Calu3 (cell line): ENCODE measurements around the gene WDR37. TPM values are rescaled to one million over a fixed set of nuclear protein-coding genes. Genes with fewer than 3 reads are reported as not detected.
"Not testable (repeated sequence)": the region's sequence is repeated elsewhere in the genome, so short reads cannot be mapped to it uniquely, and the experiment has no call there.

Experiments
- BruUV-seq: library from RNA; stranded (reverse); fragments of 400-500 nt; replicated peaks from 2 replicates; lab custom pipeline; 2021; lab: Mats Ljungman, UMichigan
- CTCF ChIA-PET: fragments of 300-600 bp; sonication (Branson Sonifier 250); formaldehyde crosslinking; loops from one replicate; lab custom pipeline; 2022; ENCODE audit warnings: antibody characterized with exemption; lab: Charles Lee
- DNase-seq: peaks from one replicate; pipeline ENCODE4 v3.0.0; 2022
- H3K27ac Mint-ChIP-seq: one replicate; pipeline ENCODE4 v1.8.0; 2022; ENCODE audit warnings: mixed read lengths; ENCODE audit not compliant: unreplicated experiment
- H3K27me3 Mint-ChIP-seq: one replicate; pipeline ENCODE4 v1.8.0; 2022; ENCODE audit warnings: mixed read lengths; ENCODE audit not compliant: unreplicated experiment
- H3K36me3 Mint-ChIP-seq: one replicate; pipeline ENCODE4 v1.8.0; 2022; ENCODE audit warnings: mild to moderate bottlenecking, moderate library complexity, mixed read lengths; ENCODE audit not compliant: insufficient read depth, unreplicated experiment
- H3K4me1 Mint-ChIP-seq: one replicate; pipeline ENCODE4 v1.8.0; 2022; ENCODE audit warnings: mild to moderate bottlenecking, low read depth, mixed read lengths; ENCODE audit not compliant: unreplicated experiment
- H3K4me3 Mint-ChIP-seq: one replicate; pipeline ENCODE4 v1.8.0; 2022; ENCODE audit warnings: mild to moderate bottlenecking, low read depth, moderate library complexity, mixed read lengths; ENCODE audit not compliant: unreplicated experiment
- H3K9me3 Mint-ChIP-seq: one replicate; pipeline ENCODE4 v1.8.0; 2022; ENCODE audit warnings: low read depth, mixed read lengths; ENCODE audit not compliant: unreplicated experiment
- intact Hi-C: fragments of 100-400 bp; cut with micrococcal nuclease; formaldehyde crosslinking; loops from one replicate; pipeline ENCODE4 v1.10.0; 2022; ENCODE audit not compliant: unreplicated experiment
- total RNA-seq: library from RNA; stranded (reverse); gene quantifications from 2 replicates; pipeline ENCODE4 v1.2.3, GENCODE V29; 2022
- TF ChIP-seq, protein P1 (sequence below): fragments of 200-600 bp; IDR thresholded peaks from one replicate; pipeline ENCODE4 v1.8.0; 2022; ENCODE audit warnings: antibody characterized with exemption; ENCODE audit not compliant: unreplicated experiment

The WDR37 gene
- total RNA-seq, 1 experiment from 2014 or later: 17.8 TPM

DNA sequence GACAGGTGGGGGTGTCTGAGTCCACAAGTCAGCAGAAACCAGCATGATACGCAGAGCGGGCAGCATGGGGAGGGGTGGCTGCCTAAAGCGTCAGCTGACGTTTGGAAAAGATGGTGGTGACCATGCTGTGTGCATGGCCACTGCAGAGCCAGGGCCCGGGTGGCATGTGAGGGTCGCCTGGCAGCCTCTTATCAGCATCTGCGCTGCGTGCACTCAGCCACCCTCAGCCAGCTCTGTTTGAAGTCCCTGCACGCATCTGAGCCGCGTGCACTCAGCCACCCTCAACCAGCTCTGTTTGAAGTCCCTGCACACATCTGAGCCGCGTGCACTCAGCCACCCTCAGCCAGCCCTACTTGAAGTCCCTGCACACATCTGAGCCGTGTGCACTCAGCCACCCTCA lies 61.5 kb downstream of the WDR37 start:
- Mint-ChIP-seq H3K9me3 (no peaks in the 10 kb centered on the region), H3K4me3 (no peak overlapping the region), H3K36me3 (peaks cover 25% of the 10 kb centered on the region), H3K27me3 (no peaks in the 10 kb centered on the region), H3K27ac (no peak overlapping the region), H3K4me1 (no peaks in the 10 kb centered on the region)
- no peak for DNase-seq
- intact Hi-C loops: no loop called here
- TF ChIP-seq, protein P1, sequence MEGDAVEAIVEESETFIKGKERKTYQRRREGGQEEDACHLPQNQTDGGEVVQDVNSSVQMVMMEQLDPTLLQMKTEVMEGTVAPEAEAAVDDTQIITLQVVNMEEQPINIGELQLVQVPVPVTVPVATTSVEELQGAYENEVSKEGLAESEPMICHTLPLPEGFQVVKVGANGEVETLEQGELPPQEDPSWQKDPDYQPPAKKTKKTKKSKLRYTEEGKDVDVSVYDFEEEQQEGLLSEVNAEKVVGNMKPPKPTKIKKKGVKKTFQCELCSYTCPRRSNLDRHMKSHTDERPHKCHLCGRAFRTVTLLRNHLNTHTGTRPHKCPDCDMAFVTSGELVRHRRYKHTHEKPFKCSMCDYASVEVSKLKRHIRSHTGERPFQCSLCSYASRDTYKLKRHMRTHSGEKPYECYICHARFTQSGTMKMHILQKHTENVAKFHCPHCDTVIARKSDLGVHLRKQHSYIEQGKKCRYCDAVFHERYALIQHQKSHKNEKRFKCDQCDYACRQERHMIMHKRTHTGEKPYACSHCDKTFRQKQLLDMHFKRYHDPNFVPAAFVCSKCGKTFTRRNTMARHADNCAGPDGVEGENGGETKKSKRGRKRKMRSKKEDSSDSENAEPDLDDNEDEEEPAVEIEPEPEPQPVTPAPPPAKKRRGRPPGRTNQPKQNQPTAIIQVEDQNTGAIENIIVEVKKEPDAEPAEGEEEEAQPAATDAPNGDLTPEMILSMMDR: no peak
- BruUV-seq: no TSS peak
- CTCF ChIA-PET: no interaction called here

DNA sequence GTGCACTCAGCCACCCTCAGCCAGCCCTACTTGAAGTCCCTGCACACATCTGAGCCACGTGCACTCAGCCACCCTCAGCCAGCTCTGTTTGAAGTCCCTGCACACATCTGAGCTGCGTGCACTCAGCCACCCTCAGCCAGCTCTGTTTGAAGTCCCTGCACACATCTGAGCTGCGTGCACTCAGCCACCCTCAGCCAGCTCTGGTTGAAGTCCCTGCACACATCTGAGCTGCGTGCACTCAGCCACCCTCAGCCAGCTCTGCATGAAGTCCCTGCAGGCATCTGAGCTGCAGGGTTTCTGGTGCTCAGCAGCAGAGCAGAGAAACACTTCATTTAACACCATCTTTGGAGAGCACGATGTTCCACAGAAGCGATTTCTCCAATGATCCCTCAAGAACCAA lies 62.1 kb downstream of the WDR37 start:
- H3K4me3 Mint-ChIP-seq, H3K27ac Mint-ChIP-seq, H3K4me1 Mint-ChIP-seq, H3K9me3 Mint-ChIP-seq, H3K27me3 Mint-ChIP-seq, DNase-seq, intact Hi-C loops, CTCF ChIA-PET, BruUV-seq: not testable (repeated sequence)
- H3K36me3 Mint-ChIP-seq: peaks cover 20% of the 10 kb centered on the region

DNA sequence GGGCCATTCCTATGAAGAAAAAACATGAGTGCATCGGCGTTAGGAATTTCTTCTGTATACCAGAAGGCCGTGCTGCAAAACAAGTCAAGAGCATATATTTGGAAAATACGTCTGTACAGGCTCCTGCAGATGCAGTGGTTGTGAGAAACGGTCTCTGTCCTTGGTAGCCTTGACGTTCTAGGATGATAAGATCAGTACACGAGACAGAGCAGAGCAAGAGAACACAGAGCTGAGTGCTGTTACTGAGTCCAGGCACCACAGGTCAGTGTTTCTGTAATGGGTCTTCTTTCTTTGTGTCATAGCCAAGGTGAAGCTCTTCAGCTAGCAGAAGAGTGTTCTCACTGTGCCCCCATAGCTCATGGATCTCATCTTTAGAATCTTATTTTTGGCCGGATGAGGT lies 62.8 kb downstream of the WDR37 start:
- Mint-ChIP-seq H3K27me3 (no peaks in the 10 kb centered on the region), H3K4me3 (no peak overlapping the region), H3K9me3 (no peaks in the 10 kb centered on the region), H3K36me3 (peaks cover 16% of the 10 kb centered on the region), H3K27ac (no peak overlapping the region), H3K4me1 (no peaks in the 10 kb centered on the region)
- BruUV-seq: no TSS peak
- TF ChIP-seq, protein P1: no peak
- CTCF ChIA-PET: no interaction called here
- DNase-seq: no peak
- intact Hi-C loops: no loop called here

DNA sequence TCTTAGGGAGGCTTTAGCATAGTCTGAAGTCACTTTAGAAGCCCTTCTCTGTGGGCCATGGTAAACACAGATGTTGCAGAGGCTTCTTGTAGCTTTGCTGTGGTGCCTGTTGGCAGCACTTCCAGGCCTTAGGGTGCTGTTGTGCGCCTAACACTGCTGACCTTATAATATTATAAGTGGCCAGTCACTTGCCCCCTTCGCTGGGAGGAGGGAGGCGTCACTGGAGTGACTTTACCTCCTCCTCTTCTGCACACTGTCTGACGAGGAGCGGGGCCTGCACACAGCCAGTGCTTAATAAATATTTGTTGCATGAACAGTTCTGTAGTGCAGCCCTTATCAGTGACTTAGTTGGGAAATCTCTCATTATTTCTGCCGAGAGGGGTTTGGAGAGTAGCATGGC lies 63.3 kb downstream of the WDR37 start:
- Mint-ChIP-seq H3K9me3 (no peaks in the 10 kb centered on the region), H3K4me1 (no peaks in the 10 kb centered on the region), H3K36me3 (peaks cover 16% of the 10 kb centered on the region), H3K27ac (no peak overlapping the region), H3K27me3 (no peaks in the 10 kb centered on the region), H3K4me3 (no peak overlapping the region)
- no peak for DNase-seq
- TF ChIP-seq, protein P1: no peak
- no TSS peak for BruUV-seq
- intact Hi-C loops: no loop called here
- CTCF ChIA-PET: no interaction called here

DNA sequence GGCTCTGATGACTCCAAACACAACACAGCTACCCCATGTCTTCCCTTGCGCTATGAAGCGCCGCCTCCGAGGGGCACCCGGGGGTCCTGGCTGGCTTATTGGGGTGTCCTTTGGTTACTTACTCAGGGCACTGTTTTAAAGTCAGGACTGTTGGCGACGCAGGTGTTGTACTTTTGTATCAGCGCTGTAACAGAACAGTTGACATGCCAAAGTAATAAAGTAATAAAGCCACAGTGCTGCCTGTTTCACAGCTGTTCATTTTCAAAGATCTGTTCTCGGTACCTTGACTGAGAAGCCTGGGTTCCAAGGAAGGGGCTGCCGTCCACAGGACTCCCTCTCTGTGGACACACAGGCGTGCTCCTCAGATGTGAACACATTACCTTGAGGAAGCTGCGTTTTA lies 64.1 kb downstream of the WDR37 start:
- peaks cover 11% of the 10 kb centered on the region for H3K36me3 Mint-ChIP-seq
- no peak overlapping the region for H3K27ac Mint-ChIP-seq
- H3K4me1 Mint-ChIP-seq: no peaks in the 10 kb centered on the region
- BruUV-seq: no TSS peak
- H3K27me3 Mint-ChIP-seq: no peaks in the 10 kb centered on the region
- TF ChIP-seq, protein P1: no peak
- intact Hi-C loops: no loop called here
- H3K4me3 Mint-ChIP-seq: no peak overlapping the region
- H3K9me3 Mint-ChIP-seq: no peaks in the 10 kb centered on the region
- CTCF ChIA-PET: no interaction called here
- no peak for DNase-seq
